ENCODE data around the gene TBC1D26. TPM values are rescaled to one million over a fixed set of nuclear protein-coding genes. Genes with fewer than 3 reads are reported as not detected.
"Not testable (repeated sequence)": the region's sequence is repeated elsewhere in the genome, so short reads cannot be mapped to it uniquely, and the experiment has no call there.

Gene TBC1D26
- total and polyA plus RNA-seq, 7 donors: 0.05 TPM; not detected in 6

DNA sequence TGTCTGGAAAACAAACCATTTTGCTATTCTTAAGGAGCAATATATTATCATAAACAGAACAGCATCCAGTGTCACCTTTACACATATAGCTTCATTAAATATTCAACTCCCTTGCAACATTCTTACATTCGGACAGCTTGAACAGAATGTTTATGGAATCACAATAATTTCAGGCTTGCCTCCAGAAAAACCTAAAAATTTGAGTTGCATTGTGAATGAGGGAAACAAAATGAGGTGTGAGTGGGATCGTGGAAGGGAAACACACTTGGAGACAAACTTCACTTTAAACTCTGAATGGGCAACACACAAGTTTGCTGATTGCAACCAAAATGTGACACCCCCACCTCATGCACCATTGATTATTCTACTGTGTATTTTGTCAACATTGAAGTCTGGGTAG, 51.4 kb downstream of the TBC1D26 start:
- intact Hi-C loops (cut with DNase I): no loop called here
- Histone ChIP-seq H3K27me3 (ENCODE audit: insufficient read depth in 3 of 3, low read length in 2 of 3) (peaks cover 0 to 30% (median 3%) of the 10 kb centered on the region in 3 donors), H3K36me3 (ENCODE audit: insufficient read depth in 1 of 2, low read depth in 1 of 2) (no peaks in the 10 kb centered on the region), H3K4me3 (no peak overlapping the region), H3K4me1 (no peaks in the 10 kb centered on the region), H3K9me3 (no peaks in the 10 kb centered on the region), H3K27ac (no peak overlapping the region)
- 87 to 96% (median 89%) methylated on average over 2 of the region's 2 CpGs for WGBS, 3 donors
- no peak for ATAC-seq
- TF ChIP-seq, protein P1, sequence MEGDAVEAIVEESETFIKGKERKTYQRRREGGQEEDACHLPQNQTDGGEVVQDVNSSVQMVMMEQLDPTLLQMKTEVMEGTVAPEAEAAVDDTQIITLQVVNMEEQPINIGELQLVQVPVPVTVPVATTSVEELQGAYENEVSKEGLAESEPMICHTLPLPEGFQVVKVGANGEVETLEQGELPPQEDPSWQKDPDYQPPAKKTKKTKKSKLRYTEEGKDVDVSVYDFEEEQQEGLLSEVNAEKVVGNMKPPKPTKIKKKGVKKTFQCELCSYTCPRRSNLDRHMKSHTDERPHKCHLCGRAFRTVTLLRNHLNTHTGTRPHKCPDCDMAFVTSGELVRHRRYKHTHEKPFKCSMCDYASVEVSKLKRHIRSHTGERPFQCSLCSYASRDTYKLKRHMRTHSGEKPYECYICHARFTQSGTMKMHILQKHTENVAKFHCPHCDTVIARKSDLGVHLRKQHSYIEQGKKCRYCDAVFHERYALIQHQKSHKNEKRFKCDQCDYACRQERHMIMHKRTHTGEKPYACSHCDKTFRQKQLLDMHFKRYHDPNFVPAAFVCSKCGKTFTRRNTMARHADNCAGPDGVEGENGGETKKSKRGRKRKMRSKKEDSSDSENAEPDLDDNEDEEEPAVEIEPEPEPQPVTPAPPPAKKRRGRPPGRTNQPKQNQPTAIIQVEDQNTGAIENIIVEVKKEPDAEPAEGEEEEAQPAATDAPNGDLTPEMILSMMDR (IDR thresholded peaks at IDR 0.05): no peak
- DNase-seq: no peak

DNA sequence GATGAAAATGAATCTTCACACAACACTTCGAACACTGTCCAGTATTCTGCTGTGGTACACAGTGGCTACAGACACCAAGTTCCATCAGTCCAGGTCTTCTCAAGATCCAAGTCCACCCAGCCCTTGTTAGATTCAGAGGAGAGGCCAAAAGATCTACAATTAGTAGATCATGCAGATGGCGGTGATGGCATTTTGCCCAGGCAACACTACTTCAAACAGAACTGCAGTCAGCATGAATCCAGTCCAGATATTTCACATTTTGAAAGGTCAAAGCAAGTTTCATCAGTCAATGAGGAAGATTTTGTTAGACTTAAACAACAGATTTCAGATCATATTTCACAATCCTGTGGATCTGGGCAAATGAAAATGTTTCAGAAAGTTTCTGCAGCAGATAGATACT, 52.3 kb downstream of the TBC1D26 start:
- DNase-seq: peak; percentile 48 to 57
- ATAC-seq; H3K4me3 ChIP-seq; intact Hi-C loops (cut with DNase I); H3K27ac ChIP-seq; H3K9me3 ChIP-seq; H3K4me1 ChIP-seq; H3K36me3 ChIP-seq (ENCODE audit: insufficient read depth in 1 of 2, low read depth in 1 of 2): not testable (repeated sequence)
- peaks cover 0 to 30% (median 3%) of the 10 kb centered on the region in 3 donors for H3K27me3 ChIP-seq (ENCODE audit: insufficient read depth in 3 of 3, low read length in 2 of 3)
- WGBS, 3 donors: 60 to 79% (median 66%) methylated on average over 2 of the region's 2 CpGs

- H3K9me3 ChIP-seq; H3K36me3 ChIP-seq (ENCODE audit: insufficient read depth in 1 of 2, low read depth in 1 of 2); H3K4me1 ChIP-seq; H3K4me3 ChIP-seq; DNase-seq; ATAC-seq; H3K27ac ChIP-seq; intact Hi-C loops (cut with DNase I): not testable (repeated sequence)
- 93% methylated on average over 29 of the region's 29 CpGs for WGBS, 3 donors
- H3K27me3 ChIP-seq (ENCODE audit: insufficient read depth in 3 of 3, low read length in 2 of 3): peaks cover 0 to 22% (median 3%) of the 10 kb centered on the region in 3 donors
These were observed 55.4 kb downstream of the TBC1D26 start for GRCh38 chr17:15787363-15788075.

- intact Hi-C loops (cut with DNase I); H3K36me3 ChIP-seq (ENCODE audit: insufficient read depth in 1 of 2, low read depth in 1 of 2); H3K27ac ChIP-seq; H3K4me3 ChIP-seq; H3K9me3 ChIP-seq; DNase-seq; H3K4me1 ChIP-seq; ATAC-seq: not testable (repeated sequence)
- no CpG with 5 or more reads among the region's 2 CpGs for WGBS, 3 donors
- H3K27me3 ChIP-seq (ENCODE audit: insufficient read depth in 3 of 3, low read length in 2 of 3): peaks cover 0 to 15% (median 0%) of the 10 kb centered on the region in 3 donors
These were observed 56.3 kb downstream of the TBC1D26 start for GRCh38 chr17:15788365-15788764.

Other genes with a start within 250 kb of the TBC1D26 start
- 1 to 10 TPM in 3 of 4 donors, under 1 TPM in 1; 0.54 to 3.0 (median 1.8) TPM for gene TVP23C, start 168.8 kb upstream of the TBC1D26 start, total RNA-seq
- 1 to 10 TPM in 1 of 3 donors, under 1 TPM in 2; 0.25 to 2.0 (median 0.96) TPM for gene TVP23C, start 168.8 kb upstream of the TBC1D26 start, polyA plus RNA-seq
- 1 to 10 TPM in 3 of 4 donors, under 1 TPM in 1; 0.61 to 5.0 (median 1.3) TPM for gene FBXW10B, start 112.6 kb upstream of the TBC1D26 start, total RNA-seq
- gene FBXW10B, start 112.6 kb upstream of the TBC1D26 start, polyA plus RNA-seq: 1 to 10 TPM in 1 of 3 donors, under 1 TPM in 2; 0.34 to 4.7 (median 0.91) TPM
- 10 to 100 TPM; 22.8 to 47.7 (median 35.1) TPM for gene TRIM16, start 48.0 kb upstream of the TBC1D26 start, total RNA-seq
- 10 to 100 TPM; 12.8 to 79.7 (median 20.4) TPM for gene TRIM16, start 48.0 kb upstream of the TBC1D26 start, polyA plus RNA-seq
- 10 to 100 TPM in 1 of 4 donors, 1 to 10 TPM in 3; 6.2 to 11.8 (median 7.0) TPM for gene ZNF286A, start 32.5 kb upstream of the TBC1D26 start, total RNA-seq
- 10 to 100 TPM in 1 of 3 donors, 1 to 10 TPM in 2; 3.2 to 11.7 (median 5.2) TPM for gene ZNF286A, start 32.5 kb upstream of the TBC1D26 start, polyA plus RNA-seq
- under 1 TPM; 0.20 to 0.36 (median 0.29) TPM for gene ADORA2B, start 212.8 kb downstream of the TBC1D26 start, total RNA-seq
- under 1 TPM; 0.07 to 0.13 (median 0.13) TPM for gene ADORA2B, start 212.8 kb downstream of the TBC1D26 start, polyA plus RNA-seq